Left lung (tissue), 10 donors: ENCODE data around the gene UNC5C. TPM values are rescaled to one million over a fixed set of nuclear protein-coding genes. Genes with fewer than 3 reads are reported as not detected.
A peak's percentile ranks its signal among the peaks of the same experiment; 100 is the strongest.

Experiments
- ATAC-seq: fragments of 200-7000 bp; cut with Tn5 transposase; one replicate; pipeline ENCODE4 v1.9.1; 2020; ENCODE audit warnings: moderate library complexity
- DNase-seq, 4 donors: peaks; one replicate each; pipeline ENCODE4 v3.0.0-alpha.2; 2013 to 2020
- H3K27ac ChIP-seq, 2 donors: fragments of 200-600 bp; sonication (generic) in 1 of 2; one replicate each; pipeline versions ENCODE4 v1.5.0 to v1.8.0; 2020 to 2021
- H3K27me3 ChIP-seq, 2 donors: fragments of 200-600 bp; sonication (generic) in 1 of 2; one replicate each; pipeline versions ENCODE4 v1.5.0 to v1.8.0; 2020 to 2021
- H3K36me3 ChIP-seq, 2 donors: fragments of 200-600 bp; sonication (generic) in 1 of 2; one replicate each; pipeline versions ENCODE4 v1.5.0 to v1.8.0; 2020 to 2021
- H3K4me1 ChIP-seq, 2 donors: fragments of 200-600 bp; one replicate each; pipeline ENCODE4 v1.8.0; 2021
- H3K4me3 ChIP-seq, 2 donors: fragments of 200-600 bp; sonication (generic) in 1 of 2; one replicate each; pipeline versions ENCODE4 v1.5.0 to v1.8.0; 2020 to 2021; ENCODE audit warnings: mild to moderate bottlenecking in 1 of 2
- H3K9me3 ChIP-seq, 2 donors: fragments of 200-600 bp; sonication (generic) in 1 of 2; one replicate each; pipeline versions ENCODE4 v1.5.0 to v1.8.0; 2020 to 2021
- intact Hi-C, 2 donors: fragments of 100-400 bp; cut with DNase I; formaldehyde crosslinking; loops; one replicate each; pipeline versions ENCODE4 v1.11.2 to v1.14.2; 2022
- polyA plus RNA-seq, 6 donors: library from polyadenylated mRNA; unstranded; fragments of 120-200 nt; gene quantifications; one replicate each; pipeline ENCODE4 v1.2.1, GENCODE V29; 2013; ENCODE audit not compliant: insufficient read length in 6 of 6
- total RNA-seq, 2 donors: library from RNA; stranded (reverse); fragmentation: NEBNext Ultra II Directional; extraction: Animal tissue kit (Norgen Biotek cat#: 25700); gene quantifications; one replicate each; pipeline ENCODE4 v1.2.1, GENCODE V29; 2021
- TF ChIP-seq, protein P1 (sequence below), 2 donors: fragments of 200-600 bp; sonication (generic) in 1 of 2; IDR thresholded peaks; one replicate each; pipeline versions ENCODE4 v1.5.0 to v1.8.0; 2021; ENCODE audit warnings: antibody characterized with exemption in 2 of 2
- donor health status: DM: no; HTN: yes; CAD: no.
- donor health status: DM: no; HTN: no; CAD: no.

The UNC5C gene
- total and polyA plus RNA-seq, 8 donors: 9.0 to 49.5 (median 40.5) TPM

DNA sequence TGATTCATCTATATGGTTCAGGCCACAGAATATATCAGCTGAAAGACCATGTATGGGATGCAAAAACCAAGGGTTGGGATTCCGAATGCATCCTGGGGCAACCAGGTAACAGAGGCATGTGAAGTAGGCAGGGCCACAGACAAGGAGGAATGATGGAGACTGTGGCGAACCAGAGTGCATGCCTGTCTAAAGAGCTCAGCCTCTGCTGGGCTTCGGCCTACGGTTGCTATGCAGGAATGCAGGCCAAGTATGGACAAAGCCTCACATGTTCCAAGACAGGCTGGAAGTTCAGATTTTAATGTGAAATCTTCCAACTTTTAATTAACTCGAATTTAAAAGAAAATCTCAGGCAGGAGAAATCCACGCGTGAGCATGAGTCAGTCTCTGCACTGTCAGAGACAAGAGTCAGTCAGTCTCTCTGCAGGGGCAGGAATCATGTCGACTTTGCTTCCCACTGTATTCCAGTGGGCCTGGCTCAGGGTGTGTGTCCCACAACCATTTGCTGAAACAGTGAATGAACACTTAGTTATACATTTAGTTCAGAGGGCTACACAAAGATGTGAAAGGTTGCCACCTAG is 344.4 kb downstream of the UNC5C start:
- no peak overlapping the region for H3K4me3 ChIP-seq
- intact Hi-C loops: no loop called here
- no peaks in the 10 kb centered on the region for H3K36me3 ChIP-seq
- H3K4me1 ChIP-seq: no peaks in the 10 kb centered on the region
- H3K27me3 ChIP-seq: no peaks in the 10 kb centered on the region
- DNase-seq (no peak), ATAC-seq (no peak)
- H3K9me3 ChIP-seq: no peaks in the 10 kb centered on the region
- TF ChIP-seq, protein P1, sequence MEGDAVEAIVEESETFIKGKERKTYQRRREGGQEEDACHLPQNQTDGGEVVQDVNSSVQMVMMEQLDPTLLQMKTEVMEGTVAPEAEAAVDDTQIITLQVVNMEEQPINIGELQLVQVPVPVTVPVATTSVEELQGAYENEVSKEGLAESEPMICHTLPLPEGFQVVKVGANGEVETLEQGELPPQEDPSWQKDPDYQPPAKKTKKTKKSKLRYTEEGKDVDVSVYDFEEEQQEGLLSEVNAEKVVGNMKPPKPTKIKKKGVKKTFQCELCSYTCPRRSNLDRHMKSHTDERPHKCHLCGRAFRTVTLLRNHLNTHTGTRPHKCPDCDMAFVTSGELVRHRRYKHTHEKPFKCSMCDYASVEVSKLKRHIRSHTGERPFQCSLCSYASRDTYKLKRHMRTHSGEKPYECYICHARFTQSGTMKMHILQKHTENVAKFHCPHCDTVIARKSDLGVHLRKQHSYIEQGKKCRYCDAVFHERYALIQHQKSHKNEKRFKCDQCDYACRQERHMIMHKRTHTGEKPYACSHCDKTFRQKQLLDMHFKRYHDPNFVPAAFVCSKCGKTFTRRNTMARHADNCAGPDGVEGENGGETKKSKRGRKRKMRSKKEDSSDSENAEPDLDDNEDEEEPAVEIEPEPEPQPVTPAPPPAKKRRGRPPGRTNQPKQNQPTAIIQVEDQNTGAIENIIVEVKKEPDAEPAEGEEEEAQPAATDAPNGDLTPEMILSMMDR (IDR thresholded peaks at IDR 0.05): no peak
- H3K27ac ChIP-seq: no peak overlapping the region

- Histone ChIP-seq H3K4me3 (no peak overlapping the region), H3K9me3 (no peaks in the 10 kb centered on the region), H3K36me3 (no peaks in the 10 kb centered on the region), H3K27ac (no peak overlapping the region), H3K27me3 (no peaks in the 10 kb centered on the region), H3K4me1 (no peaks in the 10 kb centered on the region)
- DNase-seq (no peak), ATAC-seq (no peak)
- TF ChIP-seq, protein P1 (IDR thresholded peaks at IDR 0.05): no peak
- intact Hi-C loops: no loop called here
Observed at GRCh38 chr4:95198961-95199360, 349.8 kb downstream of the UNC5C start.

- ATAC-seq: no peak
Observed at GRCh38 chr4:95197353-95197752, 351.4 kb downstream of the UNC5C start.

DNA sequence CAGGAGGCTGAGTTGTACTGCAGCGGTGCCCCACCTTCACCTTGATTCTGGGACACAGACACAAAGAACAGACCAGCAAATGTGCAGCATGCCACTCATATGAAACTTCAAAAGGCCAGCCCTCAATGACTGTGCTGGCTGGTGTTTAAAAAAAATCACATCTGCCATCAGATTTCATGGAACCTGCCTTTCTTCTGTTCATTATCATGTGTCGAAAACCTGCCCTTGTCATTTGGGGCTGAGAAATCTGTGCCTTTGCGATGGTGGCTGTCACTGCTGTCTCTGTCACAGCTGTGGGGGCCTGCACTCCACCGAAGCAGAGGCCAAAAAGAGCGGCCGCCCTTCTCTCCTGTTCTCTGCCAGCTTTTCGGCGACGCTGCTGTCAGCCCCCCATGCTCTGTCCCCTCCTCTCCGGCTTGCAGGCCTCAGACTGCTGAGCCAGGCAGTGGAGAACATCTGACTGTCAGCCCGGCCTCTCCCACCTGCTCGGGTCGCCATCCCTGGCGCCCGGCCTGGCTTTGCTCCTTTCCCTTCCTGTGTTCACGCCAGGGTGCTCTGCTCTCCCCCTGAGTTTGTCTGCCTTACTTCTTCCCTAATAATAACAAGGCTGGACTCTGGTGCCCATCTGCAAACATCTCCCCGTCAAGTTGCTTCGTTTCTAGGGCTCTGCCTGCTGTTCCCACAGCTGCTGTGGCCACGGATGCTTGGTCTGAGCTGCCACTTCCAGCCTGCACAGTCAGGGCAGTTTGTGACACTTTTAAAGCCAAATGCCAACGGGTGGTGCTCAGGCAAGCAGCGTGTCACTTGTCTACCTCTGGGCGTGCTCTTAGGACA is 355.2 kb downstream of the UNC5C start:
- intact Hi-C loops: no loop called here
- no peaks in the 10 kb centered on the region for H3K4me1 ChIP-seq
- H3K27ac ChIP-seq: no peak overlapping the region
- no peaks in the 10 kb centered on the region for H3K36me3 ChIP-seq
- TF ChIP-seq, protein P1 (IDR thresholded peaks at IDR 0.05): no peak
- ATAC-seq: no peak
- H3K4me3 ChIP-seq: no peak overlapping the region
- DNase-seq: peak in 1 of 4 donors; percentile 70
- H3K9me3 ChIP-seq: no peaks in the 10 kb centered on the region
- H3K27me3 ChIP-seq: no peaks in the 10 kb centered on the region

More at GRCh38 chr4:95197353-95197752, 351.4 kb downstream of the UNC5C start:
- no peak overlapping the region for H3K27ac ChIP-seq
- intact Hi-C loops: no loop called here
- H3K9me3 ChIP-seq: no peaks in the 10 kb centered on the region
- TF ChIP-seq, protein P1 (IDR thresholded peaks at IDR 0.05): no peak
- no peaks in the 10 kb centered on the region for H3K36me3 ChIP-seq
- no peak for DNase-seq
- no peaks in the 10 kb centered on the region for H3K27me3 ChIP-seq
- no peaks in the 10 kb centered on the region for H3K4me1 ChIP-seq
- no peak overlapping the region for H3K4me3 ChIP-seq

DNA sequence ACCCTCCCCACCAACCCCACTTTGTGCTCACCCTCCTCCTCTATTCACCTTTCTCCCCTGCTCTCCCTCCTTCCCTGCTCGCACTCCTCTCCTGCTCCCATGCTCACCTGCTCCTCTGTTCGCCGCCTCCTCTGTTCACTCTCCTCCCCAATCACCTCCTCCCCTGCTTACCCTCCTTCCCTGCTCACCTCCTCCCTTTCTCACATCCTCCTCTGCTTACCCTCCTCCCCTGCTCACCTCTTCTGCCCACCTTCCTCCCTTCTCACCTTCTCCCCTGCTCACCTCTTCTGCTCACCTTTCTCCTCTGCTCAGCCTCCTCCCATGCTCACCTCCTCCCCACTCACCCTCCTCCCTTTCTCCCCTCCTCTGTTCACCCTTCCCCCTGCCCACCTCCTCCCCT is 357.2 kb downstream of the UNC5C start:
- Histone ChIP-seq H3K4me3 (no peak overlapping the region), H3K36me3 (no peaks in the 10 kb centered on the region), H3K9me3 (no peaks in the 10 kb centered on the region), H3K27me3 (no peaks in the 10 kb centered on the region), H3K27ac (no peak overlapping the region), H3K4me1 (no peaks in the 10 kb centered on the region)
- DNase-seq (no peak), ATAC-seq (no peak)
- intact Hi-C loops: no loop called here
- TF ChIP-seq, protein P1 (IDR thresholded peaks at IDR 0.05): no peak
